ENCODE measurements around the gene BCCIP.

- TF ChIP-seq CTCF (IDR thresholded peaks at IDR 0.05) (no peak), TEAD4 (CRISPR knock-in tag; IDR thresholded peaks at IDR 0.05) (no peak), USF1 (CRISPR knock-in tag; IDR thresholded peaks at IDR 0.05) (no peak), USF2 (CRISPR knock-in tag; IDR thresholded peaks at IDR 0.05) (no peak), NFYB (CRISPR knock-in tag; conservative IDR thresholded peaks at IDR 0.05; ENCODE audit: low read depth) (no peak), E2F5 (CRISPR knock-in tag; IDR thresholded peaks at IDR 0.05) (no peak), TCF7 (CRISPR knock-in tag; IDR thresholded peaks at IDR 0.05; ENCODE audit: low read depth) (no peak), SMAD4 (CRISPR knock-in tag; IDR thresholded peaks at IDR 0.05) (no peak), NR2C2 (CRISPR knock-in tag; IDR thresholded peaks at IDR 0.05) (no peak)
- TF ChIP-seq, protein P1, sequence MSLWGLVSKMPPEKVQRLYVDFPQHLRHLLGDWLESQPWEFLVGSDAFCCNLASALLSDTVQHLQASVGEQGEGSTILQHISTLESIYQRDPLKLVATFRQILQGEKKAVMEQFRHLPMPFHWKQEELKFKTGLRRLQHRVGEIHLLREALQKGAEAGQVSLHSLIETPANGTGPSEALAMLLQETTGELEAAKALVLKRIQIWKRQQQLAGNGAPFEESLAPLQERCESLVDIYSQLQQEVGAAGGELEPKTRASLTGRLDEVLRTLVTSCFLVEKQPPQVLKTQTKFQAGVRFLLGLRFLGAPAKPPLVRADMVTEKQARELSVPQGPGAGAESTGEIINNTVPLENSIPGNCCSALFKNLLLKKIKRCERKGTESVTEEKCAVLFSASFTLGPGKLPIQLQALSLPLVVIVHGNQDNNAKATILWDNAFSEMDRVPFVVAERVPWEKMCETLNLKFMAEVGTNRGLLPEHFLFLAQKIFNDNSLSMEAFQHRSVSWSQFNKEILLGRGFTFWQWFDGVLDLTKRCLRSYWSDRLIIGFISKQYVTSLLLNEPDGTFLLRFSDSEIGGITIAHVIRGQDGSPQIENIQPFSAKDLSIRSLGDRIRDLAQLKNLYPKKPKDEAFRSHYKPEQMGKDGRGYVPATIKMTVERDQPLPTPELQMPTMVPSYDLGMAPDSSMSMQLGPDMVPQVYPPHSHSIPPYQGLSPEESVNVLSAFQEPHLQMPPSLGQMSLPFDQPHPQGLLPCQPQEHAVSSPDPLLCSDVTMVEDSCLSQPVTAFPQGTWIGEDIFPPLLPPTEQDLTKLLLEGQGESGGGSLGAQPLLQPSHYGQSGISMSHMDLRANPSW (CRISPR knock-in tag; conservative IDR thresholded peaks at IDR 0.05; ENCODE audit: low read depth) = no peak
- TF ChIP-seq, protein P2, sequence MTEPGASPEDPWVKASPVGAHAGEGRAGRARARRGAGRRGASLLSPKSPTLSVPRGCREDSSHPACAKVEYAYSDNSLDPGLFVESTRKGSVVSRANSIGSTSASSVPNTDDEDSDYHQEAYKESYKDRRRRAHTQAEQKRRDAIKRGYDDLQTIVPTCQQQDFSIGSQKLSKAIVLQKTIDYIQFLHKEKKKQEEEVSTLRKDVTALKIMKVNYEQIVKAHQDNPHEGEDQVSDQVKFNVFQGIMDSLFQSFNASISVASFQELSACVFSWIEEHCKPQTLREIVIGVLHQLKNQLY (CRISPR knock-in tag; IDR thresholded peaks at IDR 0.05) = no peak
Observed at GRCh38 chr10:125882596-125882995, 59.2 kb downstream of the BCCIP start.

Data from WTC11 (cell line).